GM12873 (cell line): Measurements from ENCODE around the gene ELN.

Source experiments
- TF ChIP-seq, protein P1 (sequence below): IDR thresholded peaks from 2 replicates; pipeline ENCODE4 v1.5.1; 2012; ENCODE audit warnings: low read depth, mild to moderate bottlenecking, moderate library complexity, low read length, control low read depth; ENCODE audit not compliant: insufficient read depth; ENCODE audit errors: missing control alignments

The ELN gene

DNA sequence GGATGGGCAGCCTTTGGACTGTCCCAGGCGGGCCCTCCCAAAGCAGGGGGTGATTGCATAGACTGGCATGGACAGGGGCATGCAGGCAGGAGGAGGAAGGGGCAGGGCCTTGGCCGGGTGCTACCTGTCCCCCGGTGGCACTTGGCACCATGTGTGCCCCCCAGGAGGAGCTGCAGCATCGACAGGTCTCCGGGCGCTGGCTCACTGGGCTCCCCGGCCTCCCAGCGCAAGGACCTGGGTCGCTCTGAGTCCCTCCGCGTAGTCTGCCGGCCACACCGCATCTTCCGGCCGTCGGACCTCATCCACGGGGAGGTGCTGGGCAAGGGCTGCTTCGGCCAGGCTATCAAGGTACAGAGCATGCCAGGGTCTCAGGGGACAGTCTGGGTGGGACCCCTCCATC lies 78.9 kb downstream of the ELN start:
- TF ChIP-seq, protein P1, sequence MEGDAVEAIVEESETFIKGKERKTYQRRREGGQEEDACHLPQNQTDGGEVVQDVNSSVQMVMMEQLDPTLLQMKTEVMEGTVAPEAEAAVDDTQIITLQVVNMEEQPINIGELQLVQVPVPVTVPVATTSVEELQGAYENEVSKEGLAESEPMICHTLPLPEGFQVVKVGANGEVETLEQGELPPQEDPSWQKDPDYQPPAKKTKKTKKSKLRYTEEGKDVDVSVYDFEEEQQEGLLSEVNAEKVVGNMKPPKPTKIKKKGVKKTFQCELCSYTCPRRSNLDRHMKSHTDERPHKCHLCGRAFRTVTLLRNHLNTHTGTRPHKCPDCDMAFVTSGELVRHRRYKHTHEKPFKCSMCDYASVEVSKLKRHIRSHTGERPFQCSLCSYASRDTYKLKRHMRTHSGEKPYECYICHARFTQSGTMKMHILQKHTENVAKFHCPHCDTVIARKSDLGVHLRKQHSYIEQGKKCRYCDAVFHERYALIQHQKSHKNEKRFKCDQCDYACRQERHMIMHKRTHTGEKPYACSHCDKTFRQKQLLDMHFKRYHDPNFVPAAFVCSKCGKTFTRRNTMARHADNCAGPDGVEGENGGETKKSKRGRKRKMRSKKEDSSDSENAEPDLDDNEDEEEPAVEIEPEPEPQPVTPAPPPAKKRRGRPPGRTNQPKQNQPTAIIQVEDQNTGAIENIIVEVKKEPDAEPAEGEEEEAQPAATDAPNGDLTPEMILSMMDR = no peak

DNA sequence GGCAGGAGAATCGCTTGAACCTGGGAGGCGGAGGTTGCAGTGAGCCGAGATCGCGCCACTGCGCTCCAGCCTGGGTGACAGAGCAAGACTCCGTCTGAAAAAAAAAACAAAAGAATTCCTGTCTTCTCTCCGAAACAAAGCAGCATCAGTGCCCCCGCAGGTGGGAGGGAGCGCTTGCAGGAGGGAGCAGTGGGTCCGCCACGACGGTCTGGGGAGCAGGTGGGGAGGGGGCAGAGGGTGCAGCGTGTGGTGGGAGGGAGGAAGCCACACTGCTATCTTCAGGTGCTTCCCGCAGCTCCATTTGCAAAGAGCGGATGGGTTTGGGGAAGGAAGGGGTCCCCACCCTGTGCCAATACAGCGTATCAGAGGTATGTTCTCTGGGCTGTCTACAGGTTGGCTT lies 87.4 kb downstream of the ELN start:
- TF ChIP-seq, protein P1 = peak; percentile 14

DNA sequence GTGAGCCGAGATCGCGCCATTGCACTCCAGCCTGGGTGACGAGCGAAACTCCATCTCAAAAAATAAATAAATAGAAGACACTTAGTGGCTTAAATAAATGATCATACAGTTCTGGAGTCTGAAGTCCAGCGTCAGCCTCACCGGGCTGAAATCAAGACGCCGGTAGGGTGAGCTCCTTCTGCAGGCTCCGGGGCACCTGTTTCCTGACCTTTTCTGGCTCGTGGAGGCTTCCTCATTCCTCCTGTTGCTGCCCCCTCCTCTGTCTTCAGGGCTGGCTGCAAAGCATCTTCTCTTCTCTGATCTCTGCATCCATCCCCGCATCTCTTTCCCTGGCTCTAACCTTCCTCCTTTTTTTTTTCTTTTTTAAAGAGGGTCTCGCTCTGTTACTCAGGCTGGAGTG lies 88.4 kb downstream of the ELN start:
- TF ChIP-seq, protein P1 = no peak
